Gastroesophageal sphincter (tissue), 3 donors: ENCODE measurements around the gene NKAIN4.

ENCODE experiments used
- CTCF ChIP-seq, 4 experiments: fragments of 200-600 bp in 2 of 4; fragments of 450-650 bp in 2 of 4; sonication (generic) in 1 of 4; IDR thresholded peaks; one replicate each; pipeline ENCODE4 v1.5.1; 2017 to 2019; ENCODE audit warnings: antibody characterized with exemption in 4 of 4, mild to moderate bottlenecking in 2 of 4, moderate library complexity in 2 of 4
- EP300 ChIP-seq: sonication (generic); formaldehyde crosslinking; IDR thresholded peaks from one replicate; pipeline ENCODE4 v1.6.1; 2017; ENCODE audit warnings: antibody characterized with exemption, mild to moderate bottlenecking
- POLR2A ChIP-seq, 2 donors: fragments of 450-650 bp; IDR thresholded peaks; one replicate each; pipeline ENCODE4 v1.6.1; 2017; ENCODE audit warnings: antibody characterized with exemption in 2 of 2, mild to moderate bottlenecking in 2 of 2, moderate library complexity in 1 of 2
- POLR2AphosphoS5 ChIP-seq: sonication (generic); formaldehyde crosslinking; IDR thresholded peaks from one replicate; pipeline ENCODE4 v1.6.1; 2017; ENCODE audit warnings: antibody characterized with exemption

DNA sequence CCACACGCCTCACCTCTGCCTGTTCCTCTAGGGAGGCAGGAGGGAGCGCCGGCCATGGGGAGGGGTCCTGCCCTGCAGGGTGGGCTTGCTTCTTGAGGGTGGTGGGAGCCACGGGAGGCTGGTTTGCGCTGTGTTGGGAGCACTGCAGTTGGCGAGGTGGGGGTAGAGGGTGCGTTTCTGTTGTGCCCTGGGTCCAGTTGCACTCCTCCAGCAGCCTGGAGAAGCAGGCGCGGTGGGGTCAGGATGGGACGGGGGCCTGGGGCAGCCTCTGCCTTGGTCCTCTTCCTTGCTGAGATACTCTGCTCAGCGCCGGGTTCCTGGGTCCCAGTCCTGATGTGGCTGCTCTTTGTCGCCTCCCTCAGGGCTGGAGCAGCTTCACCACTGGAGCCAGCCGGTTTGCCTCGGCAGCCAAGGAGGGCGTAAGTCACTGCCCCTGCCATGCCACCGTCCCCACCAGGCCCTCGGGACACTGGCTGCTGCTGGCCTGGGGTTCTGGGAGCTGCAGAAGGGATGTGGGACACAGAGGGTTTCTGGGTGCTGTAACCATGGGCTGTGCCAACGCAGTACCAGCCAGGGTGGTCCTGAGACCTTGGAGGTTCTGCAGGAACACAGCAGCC is 26.8 kb upstream of the NKAIN4 start:
- no peak for TF ChIP-seq POLR2A (IDR thresholded peaks at IDR 0.05)
- TF ChIP-seq CTCF (IDR thresholded peaks at IDR 0.05): no peak
- TF ChIP-seq POLR2AphosphoS5: no peak
- TF ChIP-seq EP300: no peak
